Measurements from ENCODE around the gene GSX2.

GSX2 gene

DNA sequence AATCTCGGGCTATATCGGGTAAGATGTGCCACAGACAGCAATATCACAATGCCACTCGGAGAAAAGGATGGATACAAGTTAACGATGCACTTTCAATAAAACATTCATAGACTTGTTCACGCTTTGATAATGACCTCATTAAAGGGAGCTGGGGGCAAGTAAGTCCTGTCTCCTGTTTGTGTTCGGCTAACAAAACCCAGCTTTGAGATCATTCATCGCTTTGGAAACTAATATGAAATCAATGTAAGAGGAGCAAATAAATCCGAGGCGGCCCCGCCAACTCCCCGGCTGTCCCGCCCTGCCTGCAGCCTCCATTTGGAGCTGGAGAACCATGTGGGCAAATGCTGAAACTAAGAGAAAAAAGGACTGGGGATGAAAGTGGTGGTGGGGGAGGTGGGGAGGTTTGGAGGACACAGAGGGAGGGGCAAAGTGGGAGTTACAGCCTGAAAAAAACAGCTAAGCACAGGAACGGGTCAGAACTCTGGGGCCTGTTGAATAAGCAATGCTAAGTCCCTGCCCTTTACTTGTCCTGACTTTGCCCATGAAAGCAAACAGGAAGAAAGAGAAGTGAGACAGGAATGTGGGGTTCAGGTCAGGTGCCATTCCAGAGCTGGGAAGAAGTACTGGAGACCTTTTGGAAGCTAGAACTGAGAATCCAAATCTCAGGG is 3.5 kb upstream of the GSX2 start:
- no peak overlapping the region for H3K27ac ChIP-seq (ENCODE audit: low read depth, low read length)
- no peaks in the 10 kb centered on the region for H3K79me2 ChIP-seq (ENCODE audit: control insufficient read depth, insufficient read depth, low read length)
- no peak overlapping the region for H3K4ac ChIP-seq (ENCODE audit: low read depth, low read length)
- no peak overlapping the region for H3K4me2 ChIP-seq (ENCODE audit: low read length)
- no peak overlapping the region for H3K9ac ChIP-seq (ENCODE audit: low read length)
- no peak overlapping the region for H4K8ac ChIP-seq (ENCODE audit: low read depth, low read length)
- no peaks in the 10 kb centered on the region for H3K79me1 ChIP-seq (ENCODE audit: low read length)
- no peak overlapping the region for H3K18ac ChIP-seq (ENCODE audit: low read length)
- H2BK120ac ChIP-seq (ENCODE audit: low read depth, low read length): no peak overlapping the region
- peaks cover 13% of the 10 kb centered on the region for H3K4me1 ChIP-seq (ENCODE audit: control insufficient read depth, low read depth, low read length)
- DNase-seq: no peak
- peaks cover 86% of the 10 kb centered on the region for H3K27me3 ChIP-seq (ENCODE audit: insufficient read depth, low read length, poor library complexity)
- no peak overlapping the region for H3K23ac ChIP-seq (ENCODE audit: low read length)
- no peak overlapping the region for H2BK5ac ChIP-seq (ENCODE audit: low read length)
- H4K5ac ChIP-seq (ENCODE audit: low read length): no peak overlapping the region
- no peak overlapping the region for H2BK15ac ChIP-seq (replicated peaks; ENCODE audit: low read depth)
- H3K56ac ChIP-seq (ENCODE audit: low read length): no peak overlapping the region
- no peak overlapping the region for H2AK5ac ChIP-seq (ENCODE audit: low read length)
- no CpG with 5 or more reads among the region's 13 CpGs for WGBS (ENCODE audit: extremely low coverage, insufficient coverage, low lambda C conversion rate)
- H3K36me3 ChIP-seq (ENCODE audit: control insufficient read depth, insufficient read depth, low read length): no peaks in the 10 kb centered on the region
- no peak overlapping the region for H3K4me3 ChIP-seq (ENCODE audit: low read length)

DNA sequence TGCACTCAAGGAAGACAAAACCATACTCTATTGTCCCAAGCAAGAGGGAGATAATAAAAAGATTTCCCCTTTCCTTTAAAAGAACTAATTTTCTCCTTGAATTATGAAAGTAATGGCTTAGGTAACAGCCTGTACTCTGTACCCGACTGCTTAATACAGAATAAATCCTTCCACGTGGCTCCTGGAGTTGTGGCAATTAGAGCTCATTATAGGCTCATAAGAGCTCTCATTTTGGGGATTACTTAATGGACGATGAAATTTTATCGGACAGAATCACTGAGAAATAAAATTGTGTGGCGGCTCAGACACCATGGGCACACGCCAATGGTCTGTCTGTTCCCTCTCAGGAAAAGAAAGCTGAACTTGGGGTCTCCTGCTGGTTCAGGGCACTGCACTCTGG is 2.8 kb upstream of the GSX2 start:
- H3K56ac ChIP-seq (ENCODE audit: low read length): no peak overlapping the region
- no peak overlapping the region for H3K4ac ChIP-seq (ENCODE audit: low read depth, low read length)
- no peaks in the 10 kb centered on the region for H3K79me2 ChIP-seq (ENCODE audit: control insufficient read depth, insufficient read depth, low read length)
- H3K4me3 ChIP-seq (ENCODE audit: low read length): no peak overlapping the region
- no peak overlapping the region for H3K9ac ChIP-seq (ENCODE audit: low read length)
- no peak overlapping the region for H3K27ac ChIP-seq (ENCODE audit: low read depth, low read length)
- no peaks in the 10 kb centered on the region for H3K36me3 ChIP-seq (ENCODE audit: control insufficient read depth, insufficient read depth, low read length)
- H2AK5ac ChIP-seq (ENCODE audit: low read length): no peak overlapping the region
- peaks cover 89% of the 10 kb centered on the region for H3K27me3 ChIP-seq (ENCODE audit: insufficient read depth, low read length, poor library complexity)
- no peak overlapping the region for H2BK5ac ChIP-seq (ENCODE audit: low read length)
- H3K23ac ChIP-seq (ENCODE audit: low read length): no peak overlapping the region
- H3K18ac ChIP-seq (ENCODE audit: low read length): no peak overlapping the region
- H4K8ac ChIP-seq (ENCODE audit: low read depth, low read length): no peak overlapping the region
- no peaks in the 10 kb centered on the region for H3K79me1 ChIP-seq (ENCODE audit: low read length)
- no peak overlapping the region for H4K5ac ChIP-seq (ENCODE audit: low read length)
- H3K4me2 ChIP-seq (ENCODE audit: low read length): no peak overlapping the region
- H3K4me1 ChIP-seq (ENCODE audit: control insufficient read depth, low read depth, low read length): peaks cover 13% of the 10 kb centered on the region
- no CpG with 5 or more reads among the region's 6 CpGs for WGBS (ENCODE audit: extremely low coverage, insufficient coverage, low lambda C conversion rate)
- H2BK15ac ChIP-seq (replicated peaks; ENCODE audit: low read depth): no peak overlapping the region
- DNase-seq: no peak
- no peak overlapping the region for H2BK120ac ChIP-seq (ENCODE audit: low read depth, low read length)

DNA sequence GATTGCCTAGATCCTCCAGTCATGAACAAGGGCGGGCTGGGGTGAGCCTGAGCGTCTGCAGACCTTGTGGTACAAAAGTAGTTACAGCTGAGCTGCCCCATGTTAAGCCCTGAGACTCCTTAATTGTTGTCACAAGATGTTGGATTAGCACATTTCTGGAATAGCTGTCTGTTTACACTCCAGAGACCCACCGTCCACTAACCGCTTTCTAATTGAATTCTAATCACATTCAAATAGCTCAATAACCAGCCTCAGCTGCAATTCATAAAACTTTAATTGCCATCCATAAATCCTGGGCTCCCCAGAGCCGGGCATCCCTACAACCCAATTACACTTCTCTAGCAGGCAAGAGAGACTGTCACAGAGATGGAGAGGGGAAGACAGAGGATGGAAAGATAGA is 1.6 kb upstream of the GSX2 start:
- Histone ChIP-seq H3K56ac (ENCODE audit: low read length) (no peak overlapping the region), H3K9ac (ENCODE audit: low read length) (no peak overlapping the region), H4K5ac (ENCODE audit: low read length) (no peak overlapping the region), H3K27ac (ENCODE audit: low read depth, low read length) (no peak overlapping the region), H3K4ac (ENCODE audit: low read depth, low read length) (no peak overlapping the region), H3K4me2 (ENCODE audit: low read length) (no peak overlapping the region), H3K18ac (ENCODE audit: low read length) (no peak overlapping the region), H3K27me3 (ENCODE audit: insufficient read depth, low read length, poor library complexity) (peaks cover 87% of the 10 kb centered on the region), H2BK15ac (replicated peaks; ENCODE audit: low read depth) (no peak overlapping the region), H3K79me2 (ENCODE audit: control insufficient read depth, insufficient read depth, low read length) (no peaks in the 10 kb centered on the region), H4K8ac (ENCODE audit: low read depth, low read length) (no peak overlapping the region), H2AK5ac (ENCODE audit: low read length) (no peak overlapping the region), H2BK5ac (ENCODE audit: low read length) (no peak overlapping the region), H3K23ac (ENCODE audit: low read length) (no peak overlapping the region), H3K4me1 (ENCODE audit: control insufficient read depth, low read depth, low read length) (peaks cover 13% of the 10 kb centered on the region), H3K4me3 (ENCODE audit: low read length) (no peak overlapping the region), H3K36me3 (ENCODE audit: control insufficient read depth, insufficient read depth, low read length) (no peaks in the 10 kb centered on the region), H3K79me1 (ENCODE audit: low read length) (no peaks in the 10 kb centered on the region), H2BK120ac (ENCODE audit: low read depth, low read length) (no peak overlapping the region)
- DNase-seq: peak; percentile 16
- WGBS (ENCODE audit: extremely low coverage, insufficient coverage, low lambda C conversion rate): no CpG with 5 or more reads among the region's 5 CpGs

DNA sequence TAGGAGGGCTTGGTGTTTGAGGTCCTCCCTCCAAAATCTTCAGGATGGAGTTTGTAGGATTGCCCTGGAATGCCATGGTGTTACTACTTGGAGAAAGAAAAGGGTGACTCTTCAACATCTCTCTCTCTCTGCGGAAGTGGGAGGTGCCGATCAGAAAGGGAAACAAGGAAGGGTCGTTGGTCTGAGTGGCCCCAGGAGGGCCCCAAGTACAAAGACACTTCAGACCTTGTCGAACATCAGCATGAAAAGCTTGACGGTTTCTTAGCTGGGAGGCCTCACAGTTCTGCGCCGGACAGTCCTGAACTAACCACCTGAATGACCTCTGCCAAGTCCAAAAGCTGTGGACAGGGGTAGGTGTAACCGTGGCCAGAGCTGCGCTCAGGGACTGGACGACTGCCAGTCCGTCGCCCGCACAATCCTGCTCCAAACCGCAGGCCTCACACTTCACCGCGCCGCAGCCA is 646 bp upstream of the GSX2 start:
- peak overlapping the region; percentile 13 for H3K4me3 ChIP-seq (ENCODE audit: low read length)
- H3K4me2 ChIP-seq (ENCODE audit: low read length): peak overlapping the region; percentile 44
- peak overlapping the region; percentile 71 for H3K23ac ChIP-seq (ENCODE audit: low read length)
- H2BK15ac ChIP-seq (replicated peaks; ENCODE audit: low read depth): no peak overlapping the region
- WGBS (ENCODE audit: extremely low coverage, insufficient coverage, low lambda C conversion rate): no CpG with 5 or more reads among the region's 17 CpGs
- peaks cover 13% of the 10 kb centered on the region for H3K4me1 ChIP-seq (ENCODE audit: control insufficient read depth, low read depth, low read length)
- H3K4ac ChIP-seq (ENCODE audit: low read depth, low read length): no peak overlapping the region
- no peak overlapping the region for H4K5ac ChIP-seq (ENCODE audit: low read length)
- H2BK120ac ChIP-seq (ENCODE audit: low read depth, low read length): no peak overlapping the region
- no peak overlapping the region for H4K8ac ChIP-seq (ENCODE audit: low read depth, low read length)
- no peaks in the 10 kb centered on the region for H3K79me1 ChIP-seq (ENCODE audit: low read length)
- no peak overlapping the region for H3K27ac ChIP-seq (ENCODE audit: low read depth, low read length)
- peak overlapping the region; percentile 38 for H3K9ac ChIP-seq (ENCODE audit: low read length)
- no peak overlapping the region for H2AK5ac ChIP-seq (ENCODE audit: low read length)
- peaks cover 87% of the 10 kb centered on the region for H3K27me3 ChIP-seq (ENCODE audit: insufficient read depth, low read length, poor library complexity)
- no peak overlapping the region for H3K18ac ChIP-seq (ENCODE audit: low read length)
- no peaks in the 10 kb centered on the region for H3K36me3 ChIP-seq (ENCODE audit: control insufficient read depth, insufficient read depth, low read length)
- no peaks in the 10 kb centered on the region for H3K79me2 ChIP-seq (ENCODE audit: control insufficient read depth, insufficient read depth, low read length)
- peak overlapping the region; percentile 60 for H3K56ac ChIP-seq (ENCODE audit: low read length)
- DNase-seq: peak; percentile 29
- no peak overlapping the region for H2BK5ac ChIP-seq (ENCODE audit: low read length)

DNA sequence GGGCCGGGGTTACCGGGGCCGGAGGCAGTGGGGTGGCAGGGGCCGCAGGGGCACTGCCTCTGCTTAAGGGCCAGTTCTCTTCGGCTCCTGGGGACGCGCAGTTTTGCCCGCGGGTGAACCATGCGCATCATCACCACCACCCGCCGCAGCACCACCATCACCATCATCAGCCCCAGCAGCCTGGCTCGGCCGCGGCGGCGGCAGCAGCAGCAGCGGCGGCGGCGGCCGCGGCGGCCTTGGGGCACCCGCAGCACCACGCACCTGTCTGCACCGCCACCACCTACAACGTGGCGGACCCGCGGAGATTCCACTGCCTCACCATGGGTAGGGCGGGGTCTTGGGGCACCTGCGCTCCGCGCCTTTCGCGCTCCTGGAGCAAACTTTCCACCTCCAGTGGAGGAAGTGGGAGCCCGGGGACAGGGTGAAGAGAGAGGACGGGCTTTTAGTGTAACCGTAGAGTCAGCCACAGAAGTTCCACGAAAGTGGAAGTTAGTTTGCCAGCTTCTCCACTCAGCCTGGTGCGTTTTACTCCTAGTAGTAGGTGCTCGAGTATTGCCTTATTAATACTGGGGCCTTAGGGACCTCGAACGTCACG is 729 bp downstream of the GSX2 start:
- Histone ChIP-seq H3K36me3 (ENCODE audit: control insufficient read depth, insufficient read depth, low read length) (no peaks in the 10 kb centered on the region), H2BK120ac (ENCODE audit: low read depth, low read length) (no peak overlapping the region), H3K4ac (ENCODE audit: low read depth, low read length) (no peak overlapping the region), H3K79me2 (ENCODE audit: control insufficient read depth, insufficient read depth, low read length) (no peaks in the 10 kb centered on the region), H3K18ac (ENCODE audit: low read length) (no peak overlapping the region), H4K8ac (ENCODE audit: low read depth, low read length) (no peak overlapping the region), H3K4me1 (ENCODE audit: control insufficient read depth, low read depth, low read length) (peaks cover 6% of the 10 kb centered on the region), H3K27me3 (ENCODE audit: insufficient read depth, low read length, poor library complexity) (peaks cover 88% of the 10 kb centered on the region), H3K56ac (ENCODE audit: low read length) (no peak overlapping the region), H2BK5ac (ENCODE audit: low read length) (no peak overlapping the region), H4K5ac (ENCODE audit: low read length) (no peak overlapping the region), H3K79me1 (ENCODE audit: low read length) (no peaks in the 10 kb centered on the region), H3K4me2 (ENCODE audit: low read length) (no peak overlapping the region), H3K4me3 (ENCODE audit: low read length) (no peak overlapping the region), H3K9ac (ENCODE audit: low read length) (no peak overlapping the region), H2BK15ac (replicated peaks; ENCODE audit: low read depth) (no peak overlapping the region), H3K27ac (ENCODE audit: low read depth, low read length) (no peak overlapping the region), H3K23ac (ENCODE audit: low read length) (no peak overlapping the region), H2AK5ac (ENCODE audit: low read length) (no peak overlapping the region)
- no CpG with 5 or more reads among the region's 46 CpGs for WGBS (ENCODE audit: extremely low coverage, insufficient coverage, low lambda C conversion rate)
- DNase-seq: no peak

Measured in mesendoderm (in vitro differentiated cells).